Muscle of leg (tissue), 11 donors: ENCODE results near the gene SDF4. TPM values are rescaled to one million over a fixed set of nuclear protein-coding genes. Genes with fewer than 3 reads are reported as not detected.

Experiments
- DNase-seq: peaks from one replicate; pipeline ENCODE4 v3.0.0; 2013
- H3K27ac ChIP-seq: one replicate; pipeline ENCODE4 v1.5.1; 2013; ENCODE audit warnings: mild to moderate bottlenecking, low read length, control low read depth
- H3K27me3 ChIP-seq: one replicate; pipeline ENCODE4 v1.6.1; 2013; ENCODE audit warnings: low read length; ENCODE audit not compliant: control insufficient read depth, insufficient read depth
- H3K36me3 ChIP-seq: one replicate; pipeline ENCODE4 v1.6.1; 2013; ENCODE audit warnings: low read length; ENCODE audit not compliant: control insufficient read depth, insufficient read depth
- H3K4me1 ChIP-seq: one replicate; pipeline ENCODE4 v1.6.1; 2013; ENCODE audit warnings: low read length; ENCODE audit not compliant: control insufficient read depth, insufficient read depth
- H3K4me3 ChIP-seq: one replicate; pipeline ENCODE4 v1.5.1; 2013; ENCODE audit warnings: low read length, control low read depth
- H3K9me3 ChIP-seq: replicated peaks from 2 replicates; pipeline ENCODE4 v1.6.1; 2013; ENCODE audit warnings: low read depth, low read length; ENCODE audit not compliant: control insufficient read depth
- WGBS: methylation state at CpG from one replicate; pipeline ENCODE4 v1.1.5; 2013; ENCODE audit warnings: missing lambda C conversion rate; ENCODE audit not compliant: insufficient coverage; 5-methylcytosine and 5-hydroxymethylcytosine counted together
- polyA plus RNA-seq, 8 donors: library from polyadenylated mRNA; unstranded; fragments of 120-200 nt; gene quantifications; one replicate each; pipeline versions ENCODE4 v1.2.1 to v1.2.3, GENCODE V29; 2013; ENCODE audit warnings: inconsistent platforms in 1 of 8, low replicate concordance in 1 of 8; ENCODE audit not compliant: insufficient read length in 8 of 8, insufficient read depth in 1 of 8
- total RNA-seq: library from RNA; stranded (reverse); fragments of 120-200 nt; gene quantifications from one replicate; pipeline ENCODE4 v1.2.4, GENCODE V29; 2013

Gene SDF4
- total and polyA plus RNA-seq, 9 donors = 57.2 to 117 (median 98.6) TPM

DNA sequence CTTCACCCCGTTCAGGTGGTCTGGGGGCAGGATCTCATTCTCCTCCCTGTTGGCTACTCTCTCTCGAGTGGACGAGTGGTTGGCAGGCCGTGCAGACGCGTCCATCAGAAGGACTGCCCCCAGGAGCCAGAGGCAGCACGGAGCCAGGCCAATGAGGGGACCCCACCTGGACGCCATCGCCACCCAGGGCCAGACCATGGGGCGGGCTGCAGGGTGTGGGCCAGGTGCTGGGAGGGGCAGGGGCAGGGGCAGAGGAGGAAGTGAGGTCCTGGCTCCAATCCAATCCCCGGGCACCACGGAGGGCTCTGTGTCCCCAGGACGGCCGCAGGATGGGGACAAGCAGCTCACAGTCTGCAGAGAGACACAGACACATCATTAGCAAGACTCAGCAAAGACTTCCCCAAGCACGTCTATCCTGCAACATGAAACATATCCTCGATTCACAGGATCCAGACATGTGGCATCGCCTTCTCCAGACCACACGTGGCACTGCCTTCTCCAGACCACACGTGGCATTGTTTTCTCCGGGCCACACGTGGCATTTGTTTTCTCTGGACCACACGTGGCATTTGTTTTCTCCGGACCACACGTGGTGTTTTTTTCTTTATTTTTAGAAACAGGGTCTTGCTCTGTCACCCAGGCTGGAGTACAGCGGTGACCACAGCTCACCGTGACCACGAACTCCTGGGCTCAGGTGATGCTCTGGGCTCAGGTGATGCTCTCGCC, 3.0 kb downstream of the SDF4 start:
- Histone ChIP-seq H3K27me3 (no peaks in the 10 kb centered on the region), H3K4me3 (no peak overlapping the region), H3K9me3 (no peaks in the 10 kb centered on the region), H3K27ac (no peak overlapping the region), H3K4me1 (peaks cover 25% of the 10 kb centered on the region), H3K36me3 (peaks cover 46% of the 10 kb centered on the region)
- WGBS = 89% methylated on average over 28 of the region's 28 CpGs
- no peak for DNase-seq

DNA sequence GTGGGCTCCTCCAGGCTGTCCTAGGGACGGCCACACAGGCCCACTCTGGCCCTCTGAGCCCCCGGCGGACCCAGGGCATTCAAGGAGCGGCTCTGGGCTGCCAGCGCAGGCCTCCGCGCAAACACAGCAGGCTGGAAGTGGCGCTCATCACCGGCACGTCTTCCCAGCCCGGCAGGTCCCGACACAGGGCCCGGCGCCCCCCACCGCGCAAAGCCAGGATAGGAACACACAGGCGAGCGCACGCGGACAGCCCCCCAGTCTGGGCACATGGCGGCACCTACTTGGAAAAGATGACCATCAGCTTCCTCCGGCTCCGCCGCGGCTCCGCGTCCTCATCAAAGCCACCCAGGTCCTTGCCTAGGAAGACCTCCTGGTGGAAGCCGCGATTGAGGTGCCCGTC, 3.6 kb downstream of the SDF4 start:
- Histone ChIP-seq H3K4me1 (peaks cover 25% of the 10 kb centered on the region), H3K36me3 (peaks cover 47% of the 10 kb centered on the region), H3K9me3 (no peaks in the 10 kb centered on the region), H3K27me3 (no peaks in the 10 kb centered on the region), H3K27ac (no peak overlapping the region), H3K4me3 (no peak overlapping the region)
- WGBS = 96% methylated on average over 30 of the region's 30 CpGs
- DNase-seq = no peak

DNA sequence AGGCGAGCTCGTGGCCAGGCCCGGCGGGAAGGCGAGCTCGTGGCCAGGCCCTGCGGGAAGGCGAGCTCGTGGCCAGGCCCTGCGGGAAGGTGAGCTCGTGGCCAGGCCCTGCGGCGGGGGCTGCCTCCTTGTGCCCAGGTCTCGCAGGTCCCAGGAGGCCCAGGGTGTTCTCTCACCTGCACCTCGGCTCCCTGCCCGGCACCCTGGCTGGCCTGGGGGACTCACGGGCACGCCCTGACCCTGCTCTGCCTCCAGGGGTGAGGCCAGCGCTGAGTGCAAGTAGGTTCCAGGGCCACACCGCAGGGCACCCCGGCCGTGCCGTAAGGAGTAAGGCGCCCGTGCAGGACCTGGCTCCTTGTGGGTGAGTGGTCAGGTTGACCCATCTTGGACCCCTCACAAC, 4.4 kb downstream of the SDF4 start:
- DNase-seq = no peak
- 95% methylated on average over 25 of the region's 25 CpGs for WGBS
- H3K36me3 ChIP-seq = peaks cover 55% of the 10 kb centered on the region

DNA sequence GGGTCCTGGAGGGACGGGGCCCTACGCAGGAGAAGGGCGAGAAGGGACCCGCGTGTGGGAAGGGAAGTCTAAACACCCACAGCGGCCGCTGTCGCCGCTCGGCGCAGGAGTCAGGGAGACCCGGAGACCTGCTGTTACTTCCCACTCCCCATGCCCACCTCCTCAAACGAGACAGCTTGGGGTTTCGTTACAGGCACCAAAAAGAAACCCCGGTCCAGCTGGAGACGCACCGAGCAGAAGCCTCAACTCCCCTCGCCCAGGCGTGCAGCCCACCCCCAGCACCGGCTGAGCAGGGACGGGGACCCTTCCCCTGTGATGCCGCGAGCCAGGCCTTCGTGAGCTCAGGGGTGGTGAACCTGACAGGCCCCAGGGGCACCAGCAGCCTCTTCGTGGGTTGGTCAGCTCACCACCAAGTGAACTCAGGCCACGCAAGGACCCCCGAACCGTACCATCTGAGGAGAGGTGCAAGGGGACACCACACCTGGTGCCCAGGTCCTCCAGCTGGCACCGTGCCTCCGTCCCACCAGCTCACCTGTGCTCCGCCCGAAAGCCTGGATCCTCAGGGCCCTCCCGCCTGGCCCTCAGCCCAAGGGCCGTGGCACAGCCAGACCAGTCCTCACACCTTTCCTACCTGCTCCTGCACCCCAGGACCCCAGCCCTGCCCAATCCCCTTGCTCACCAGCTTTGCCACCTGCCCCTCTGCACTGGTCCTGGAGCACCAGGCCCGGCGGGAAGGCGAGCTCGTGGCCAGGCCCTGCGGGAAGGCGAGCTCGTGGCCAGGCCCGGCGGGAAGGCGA, 5.0 kb downstream of the SDF4 start:
- Histone ChIP-seq H3K36me3 (peaks cover 59% of the 10 kb centered on the region), H3K4me1 (peaks cover 21% of the 10 kb centered on the region), H3K27ac (no peak overlapping the region), H3K9me3 (no peaks in the 10 kb centered on the region), H3K4me3 (no peak overlapping the region), H3K27me3 (no peaks in the 10 kb centered on the region)
- WGBS = 95% methylated on average over 35 of the region's 44 CpGs
- no peak for DNase-seq

More for the DNA sequence above, 4.4 kb downstream of the SDF4 start:
- H3K4me3 ChIP-seq = no peak overlapping the region
- H3K4me1 ChIP-seq = peaks cover 21% of the 10 kb centered on the region
- H3K27ac ChIP-seq = no peak overlapping the region
- no peaks in the 10 kb centered on the region for H3K27me3 ChIP-seq
- no peaks in the 10 kb centered on the region for H3K9me3 ChIP-seq

DNA sequence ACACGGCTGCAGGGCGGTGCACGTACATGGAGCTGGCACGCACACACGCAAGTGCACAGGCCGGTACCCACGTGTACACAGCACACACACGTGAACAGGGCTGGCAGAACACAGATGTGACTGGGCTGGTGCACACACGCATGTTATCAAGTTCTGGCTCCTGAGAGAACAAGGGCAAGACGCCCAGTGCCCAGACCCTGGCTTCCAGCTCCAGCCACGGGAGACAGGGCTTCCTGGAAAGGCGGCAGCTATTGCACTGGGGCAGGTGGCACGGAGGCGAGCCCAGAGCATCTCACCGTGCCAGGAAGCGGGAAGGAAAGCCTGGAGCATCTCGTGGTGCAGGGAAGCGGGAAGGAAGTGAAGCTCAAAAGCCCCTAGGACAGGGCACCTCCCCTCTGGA, 5.9 kb downstream of the SDF4 start:
- no peak for DNase-seq
- 88% methylated on average over 18 of the region's 18 CpGs for WGBS
- Histone ChIP-seq H3K4me1 (peaks cover 19% of the 10 kb centered on the region), H3K4me3 (no peak overlapping the region), H3K27ac (no peak overlapping the region), H3K9me3 (no peaks in the 10 kb centered on the region), H3K27me3 (no peaks in the 10 kb centered on the region), H3K36me3 (peaks cover 67% of the 10 kb centered on the region)

DNA sequence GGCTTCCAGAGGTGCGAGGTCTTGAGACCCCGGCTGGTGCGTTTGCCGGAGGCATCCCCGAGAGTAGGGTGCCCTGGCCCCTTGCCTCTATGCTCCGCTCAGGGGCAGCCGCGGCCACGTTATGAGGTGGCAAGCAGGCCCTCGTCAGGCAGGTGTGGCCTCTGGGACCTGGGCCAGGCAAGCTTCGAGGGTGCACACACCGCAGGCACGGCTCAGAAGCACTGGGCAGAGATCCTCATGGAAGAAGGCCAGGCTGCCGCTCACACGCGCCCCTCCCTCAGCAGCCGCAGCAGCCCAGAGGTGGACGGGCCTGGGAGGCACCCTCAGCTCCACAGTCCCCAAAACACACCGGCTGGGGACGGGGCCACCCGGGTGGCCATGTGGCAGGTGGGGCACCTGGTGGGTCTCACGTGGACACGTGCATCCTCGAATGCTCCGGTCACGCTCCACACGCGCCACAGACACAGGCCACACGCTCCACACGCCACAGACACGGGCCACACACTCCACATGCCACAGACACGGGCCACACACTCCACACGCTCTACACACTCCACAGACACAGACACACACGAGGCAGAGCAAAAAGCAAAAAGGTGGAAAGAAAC, 6.5 kb downstream of the SDF4 start:
- Histone ChIP-seq H3K4me1 (peaks cover 13% of the 10 kb centered on the region), H3K27ac (no peak overlapping the region), H3K9me3 (no peaks in the 10 kb centered on the region), H3K4me3 (no peak overlapping the region), H3K36me3 (peaks cover 73% of the 10 kb centered on the region), H3K27me3 (no peaks in the 10 kb centered on the region)
- 93% methylated on average over 26 of the region's 34 CpGs for WGBS
- no peak for DNase-seq

DNA sequence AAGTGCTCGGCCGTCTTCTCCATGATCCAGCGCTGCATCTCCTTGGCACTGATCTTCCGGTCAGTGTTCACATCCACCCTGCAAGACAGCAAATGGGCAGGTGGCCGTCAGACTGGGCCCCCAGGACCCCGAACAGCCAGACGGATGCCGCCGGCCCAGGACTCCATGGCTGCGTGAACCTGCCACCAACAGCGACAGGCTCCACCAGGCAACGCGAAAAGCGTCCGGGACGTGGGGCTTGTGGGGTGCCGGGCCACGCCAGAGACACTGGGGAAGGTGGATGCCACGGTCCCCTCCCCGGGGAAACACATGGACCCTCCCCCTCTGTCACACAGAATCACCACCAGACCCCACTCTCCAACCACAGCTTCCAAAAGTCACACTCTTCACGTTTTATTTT, 7.9 kb downstream of the SDF4 start:
- Histone ChIP-seq H3K36me3 (peaks cover 79% of the 10 kb centered on the region), H3K27me3 (no peaks in the 10 kb centered on the region), H3K9me3 (no peaks in the 10 kb centered on the region), H3K4me3 (no peak overlapping the region), H3K4me1 (no peaks in the 10 kb centered on the region), H3K27ac (no peak overlapping the region)
- no peak for DNase-seq
- WGBS = 95% methylated on average over 21 of the region's 21 CpGs

DNA sequence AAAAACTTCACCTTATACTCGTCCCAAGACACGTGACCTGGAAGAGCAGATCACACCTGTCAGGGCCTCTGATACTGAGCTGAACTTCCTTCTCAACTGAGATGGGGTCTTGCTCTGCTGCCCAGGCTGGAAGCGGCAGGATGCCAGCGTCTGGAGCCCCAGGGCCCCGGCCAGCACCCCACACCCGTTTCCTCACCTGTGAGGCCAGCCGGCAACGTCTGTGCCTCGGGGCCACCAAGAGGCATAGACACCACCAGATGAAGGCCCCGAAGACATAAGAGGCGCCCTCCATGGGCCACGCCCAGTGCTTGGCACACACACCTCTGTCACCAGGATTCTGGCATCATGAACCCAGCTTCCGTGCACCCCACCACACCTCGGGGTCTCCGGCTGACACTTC, 8.5 kb downstream of the SDF4 start:
- Histone ChIP-seq H3K27ac (no peak overlapping the region), H3K9me3 (no peaks in the 10 kb centered on the region), H3K27me3 (no peaks in the 10 kb centered on the region), H3K4me1 (no peaks in the 10 kb centered on the region), H3K4me3 (no peak overlapping the region), H3K36me3 (peaks cover 79% of the 10 kb centered on the region)
- DNase-seq = no peak
- WGBS = 94% methylated on average over 12 of the region's 15 CpGs

DNA sequence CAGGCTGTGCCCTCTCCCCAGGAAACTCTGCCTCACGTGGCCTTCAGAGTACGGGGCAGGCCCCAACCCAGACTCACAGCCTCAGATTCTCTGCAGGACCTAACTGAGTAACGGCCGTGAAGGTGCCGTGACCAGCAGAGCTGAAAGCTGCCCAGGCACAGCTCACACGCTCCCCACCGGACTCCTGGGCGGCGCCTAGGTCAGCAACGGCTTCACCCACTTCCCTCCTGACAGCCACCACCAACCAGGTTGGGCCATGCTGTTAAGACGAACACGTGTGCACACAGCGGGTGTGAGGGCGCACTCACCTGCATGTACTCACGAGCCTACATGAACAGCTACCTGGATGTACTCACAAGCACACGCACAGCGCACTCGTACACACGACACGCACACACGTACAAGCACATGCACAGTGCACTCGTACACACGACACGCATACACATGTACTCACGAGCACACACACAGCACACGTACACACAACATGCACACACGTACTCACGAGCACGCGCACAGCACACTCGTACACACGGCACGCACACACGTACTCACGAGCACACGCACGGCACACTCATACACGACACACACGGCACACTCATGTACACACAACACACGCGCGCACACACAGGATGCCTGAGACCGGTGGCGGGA, 9.1 kb downstream of the SDF4 start:
- no peak for DNase-seq
- H3K36me3 ChIP-seq = peaks cover 79% of the 10 kb centered on the region
- no peaks in the 10 kb centered on the region for H3K4me1 ChIP-seq
- H3K4me3 ChIP-seq = no peak overlapping the region
- no peaks in the 10 kb centered on the region for H3K9me3 ChIP-seq
- no peak overlapping the region for H3K27ac ChIP-seq
- WGBS = 93% methylated on average over 41 of the region's 44 CpGs
- H3K27me3 ChIP-seq = no peaks in the 10 kb centered on the region
